HG02938 (cell line): ENCODE measurements around the gene LAMB4.
A peak's percentile ranks its signal among the peaks of the same experiment; 100 is the strongest.

Experiments
- ATAC-seq: cut with Tn5 transposase; IDR thresholded peaks from one replicate; pipeline ENCODE4 v1.9.1; 2021; ENCODE audit warnings: mild to moderate bottlenecking, moderate library complexity; ENCODE audit not compliant: unreplicated experiment

LAMB4 gene

GRCh38 chr7:108086962-108087361 is 43.2 kb downstream of the LAMB4 start:
- ATAC-seq, result no peak

DNA sequence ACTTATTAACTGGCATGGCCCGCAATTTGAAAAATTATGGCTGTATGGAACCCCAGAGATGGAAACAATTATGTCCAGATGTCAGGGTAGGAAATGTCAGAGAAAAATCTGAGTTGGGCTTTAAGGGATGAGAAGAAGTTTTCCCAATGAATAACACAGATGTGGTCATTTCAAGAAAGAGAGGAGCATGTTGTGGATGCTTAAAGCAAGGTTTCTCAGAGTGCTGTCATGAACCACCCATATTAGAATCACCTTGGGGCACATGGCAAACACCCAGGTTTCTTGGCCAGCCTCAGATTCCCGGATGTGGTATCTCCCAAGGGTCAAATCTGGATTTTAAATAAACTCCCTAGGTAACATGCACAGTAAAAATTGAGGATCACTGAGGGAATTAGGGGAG is 43.6 kb downstream of the LAMB4 start:
- ATAC-seq, result no peak

DNA sequence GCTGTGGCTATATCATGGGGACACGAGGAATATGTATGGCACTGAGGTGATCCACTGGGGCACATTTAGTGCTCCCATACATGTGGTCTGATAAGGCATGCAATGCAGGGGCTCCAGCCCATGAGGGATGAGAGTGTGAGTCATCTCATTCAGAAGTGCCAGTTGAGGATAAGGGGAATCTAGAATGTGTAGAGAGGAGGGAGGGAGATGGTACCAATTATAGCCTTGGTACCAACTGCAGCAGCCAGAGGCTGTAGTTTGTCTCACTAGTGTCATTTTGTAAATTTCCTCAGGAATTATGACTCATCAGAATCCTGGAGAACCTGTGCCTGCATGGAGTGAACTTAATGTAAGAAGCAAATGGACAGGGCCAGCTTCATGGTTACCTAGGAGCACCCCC is 46.2 kb downstream of the LAMB4 start:
- no peak for ATAC-seq

DNA sequence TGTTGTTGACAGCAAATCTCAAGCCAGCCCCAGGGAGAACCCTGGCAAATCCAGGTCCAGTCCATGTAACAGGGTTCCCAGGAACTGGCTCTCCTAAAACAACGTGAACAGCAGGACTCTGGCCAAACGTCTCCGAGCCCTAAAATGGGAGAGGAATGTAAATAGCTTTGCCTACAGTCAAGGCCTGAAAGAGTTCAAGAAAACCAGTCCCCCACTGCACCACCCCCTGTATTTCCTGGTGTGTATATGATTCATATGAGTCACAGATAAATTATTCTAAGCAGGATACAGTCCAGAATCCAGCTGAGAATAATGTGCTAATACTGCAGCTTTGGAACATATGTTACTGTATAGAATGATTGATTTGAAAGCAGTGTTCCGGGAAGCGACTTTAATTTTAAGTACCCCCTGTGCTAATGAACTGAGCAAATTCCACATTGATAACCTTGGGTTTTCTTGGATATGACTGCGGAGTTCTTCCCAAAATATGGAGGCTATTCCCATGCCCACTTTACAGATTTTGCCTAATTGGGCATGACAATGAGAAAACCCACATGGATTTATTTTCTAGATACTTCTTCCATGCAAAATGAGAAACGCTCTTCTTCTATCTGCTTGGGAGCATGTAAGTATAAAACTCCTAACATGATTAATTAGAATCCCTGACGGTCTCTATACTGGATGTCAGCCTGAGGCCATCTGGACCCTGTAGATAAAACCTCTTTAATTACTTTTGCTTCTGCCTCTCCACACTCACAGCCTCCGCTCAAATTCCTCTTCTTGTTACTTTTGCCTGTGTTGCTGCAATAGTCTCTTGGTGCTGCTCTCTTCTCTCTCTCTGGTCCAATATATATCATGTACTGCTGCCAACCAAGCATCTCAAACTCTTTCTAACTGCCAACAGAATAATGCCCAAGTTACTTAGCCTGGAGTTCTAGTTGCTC is 50.2 kb downstream of the LAMB4 start:
- ATAC-seq, result no peak

GRCh38 chr7:108079276-108079647 is 50.9 kb downstream of the LAMB4 start:
- ATAC-seq, result no peak

DNA sequence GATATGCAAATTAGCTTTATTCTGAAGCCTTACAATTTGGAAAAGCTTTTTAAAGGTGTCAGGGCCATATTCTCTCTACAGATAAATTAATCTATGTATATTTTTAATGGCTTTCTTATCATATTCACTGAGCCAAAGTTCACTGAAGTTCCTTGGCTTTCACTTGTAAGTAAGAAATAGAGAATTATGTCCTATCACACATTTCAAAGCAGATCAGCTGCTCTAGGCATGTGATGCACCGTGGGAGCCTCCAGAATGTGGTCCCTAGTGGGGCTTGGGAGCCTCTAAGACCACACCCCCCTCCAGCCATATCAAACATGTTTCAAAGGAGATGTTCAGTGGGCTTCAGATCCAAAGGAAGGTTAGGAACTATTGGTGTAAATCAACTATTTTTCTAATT is 51.5 kb downstream of the LAMB4 start:
- ATAC-seq, result no peak

GRCh38 chr7:108078211-108078673 is 51.9 kb downstream of the LAMB4 start:
- no peak for ATAC-seq

DNA sequence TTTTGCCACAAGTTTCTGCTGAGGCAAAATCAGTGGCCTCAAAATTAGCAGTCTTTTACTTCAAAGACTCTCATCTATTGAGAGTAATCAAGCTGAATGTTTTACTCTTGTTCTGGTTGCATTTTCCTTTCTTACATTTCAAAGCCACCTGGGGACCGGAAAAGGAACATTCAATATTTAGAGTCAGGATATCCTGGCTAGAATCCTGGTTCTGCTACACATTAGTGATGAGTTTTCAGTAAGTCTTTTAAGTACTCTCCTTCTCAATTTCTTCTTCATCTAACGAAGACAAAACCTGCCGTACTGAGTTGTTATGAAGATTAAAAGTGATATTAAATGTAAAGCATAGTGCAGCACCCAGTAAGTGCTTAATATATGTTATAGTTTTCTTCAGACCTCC is 52.5 kb downstream of the LAMB4 start:
- ATAC-seq, result no peak

DNA sequence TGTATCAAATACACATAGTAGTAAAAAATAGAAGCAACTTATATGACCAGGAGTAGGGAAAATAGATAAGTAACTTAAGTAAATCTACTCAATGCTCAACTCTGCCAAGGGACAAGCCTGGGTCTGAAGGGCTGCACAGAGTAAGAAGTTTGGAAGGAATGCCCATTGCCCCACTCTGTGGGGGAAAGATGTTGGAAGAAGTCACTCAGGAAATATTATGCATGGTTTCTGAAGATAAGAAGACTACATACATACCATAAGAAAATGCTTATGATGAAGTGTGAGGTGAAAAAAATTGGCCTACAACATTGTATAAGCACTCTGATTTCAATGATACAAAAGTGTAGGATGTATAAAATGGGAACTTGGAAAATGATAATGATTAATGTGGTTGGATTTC is 54.0 kb downstream of the LAMB4 start:
- ATAC-seq, result no peak

DNA sequence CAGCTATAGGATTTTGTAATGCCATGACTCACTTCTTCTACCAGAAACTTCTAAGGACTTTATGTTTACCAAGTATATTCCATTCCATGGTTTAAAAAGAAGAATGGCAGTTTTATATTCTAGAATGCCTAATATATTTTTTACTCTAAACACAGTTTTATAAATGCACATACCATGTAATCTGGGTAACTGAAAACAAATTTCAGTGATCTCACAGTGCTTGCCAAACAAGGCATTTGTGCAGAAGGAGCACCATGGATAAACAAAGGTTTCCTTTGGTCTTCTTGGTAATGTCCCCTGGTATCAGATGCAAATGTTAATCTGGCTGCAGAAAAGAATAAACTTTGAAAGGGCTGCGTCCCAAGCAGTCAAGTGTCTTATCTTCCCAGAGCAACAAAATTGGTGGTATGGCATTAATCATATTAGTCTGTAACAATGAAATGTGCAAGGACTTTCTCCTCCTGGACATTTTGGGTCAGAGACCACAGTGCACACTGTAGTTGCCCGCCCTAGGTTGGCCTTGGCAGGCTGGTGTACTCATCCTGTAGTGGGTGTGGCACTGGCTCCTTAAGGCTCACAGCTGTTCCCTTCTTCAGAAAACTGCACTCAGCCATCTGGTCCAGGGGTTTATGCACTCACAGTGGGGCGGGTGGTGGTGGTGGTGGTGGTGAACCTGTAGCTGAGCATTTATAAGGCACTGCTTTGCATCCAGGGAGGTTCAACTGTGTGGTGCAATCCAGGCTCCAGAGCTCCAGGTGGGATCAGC is 56.7 kb downstream of the LAMB4 start:
- ATAC-seq, result no peak

- no peak for ATAC-seq
These were observed 57.4 kb downstream of the LAMB4 start for GRCh38 chr7:108072739-108073138.

GRCh38 chr7:108072116-108072515 is 58.0 kb downstream of the LAMB4 start:
- no peak for ATAC-seq

DNA sequence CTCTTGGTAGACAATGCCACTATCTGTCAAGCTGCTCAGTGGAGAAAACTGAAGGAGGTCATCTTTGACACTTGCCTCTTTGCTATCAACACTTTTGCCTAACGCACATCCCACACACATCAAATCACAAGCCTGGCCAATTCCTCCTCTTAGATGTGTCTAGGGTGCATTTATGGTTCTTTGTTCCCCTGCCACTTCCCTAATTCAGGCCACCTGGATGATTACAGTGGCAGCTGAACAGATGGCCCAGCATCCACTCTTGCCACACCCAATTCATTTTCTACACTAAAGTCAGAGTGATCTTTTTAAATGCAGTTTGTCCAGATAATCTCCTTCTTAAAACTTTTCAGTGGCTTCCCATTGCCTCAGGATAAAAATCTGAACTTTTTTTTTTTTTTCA is 58.6 kb downstream of the LAMB4 start:
- no peak for ATAC-seq

DNA sequence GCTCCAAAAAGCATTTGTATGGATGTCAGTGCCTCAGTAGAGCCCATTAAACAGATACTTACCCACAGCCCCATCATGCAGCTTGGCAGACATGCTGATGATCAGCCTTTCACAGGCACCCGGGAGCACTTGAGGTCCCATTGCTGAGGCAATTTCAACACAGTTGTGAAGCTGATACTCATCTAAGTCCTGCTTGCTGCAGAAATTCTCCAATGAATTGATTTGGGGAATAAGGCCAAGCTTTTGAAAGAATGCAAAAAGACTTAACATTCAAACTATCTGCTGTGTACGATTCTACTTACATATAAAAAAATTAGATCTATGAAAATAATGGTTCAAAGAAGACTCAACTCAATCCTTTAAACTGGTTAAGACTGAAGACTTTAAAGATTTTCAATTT is 60.5 kb downstream of the LAMB4 start:
- ATAC-seq, result no peak

DNA sequence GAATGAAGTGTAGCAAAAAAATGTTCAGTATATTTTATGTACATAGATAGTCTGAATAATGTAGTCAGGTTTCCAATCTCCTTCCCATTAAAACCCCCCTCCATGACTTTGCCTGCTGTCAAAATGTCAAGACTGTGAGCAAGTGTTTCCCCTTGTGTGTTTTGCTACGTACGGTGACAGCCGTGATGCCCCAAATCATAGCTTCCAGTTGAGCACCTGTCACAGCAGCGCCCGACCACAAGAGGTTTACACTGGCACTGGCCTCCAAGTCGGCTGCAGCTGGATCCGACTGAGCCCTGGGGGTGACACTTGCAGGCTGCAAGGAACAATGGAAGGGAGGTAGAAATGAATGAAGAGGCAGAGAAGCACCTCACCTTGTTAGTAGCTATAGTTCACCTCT is 62.3 kb downstream of the LAMB4 start:
- no peak for ATAC-seq

GRCh38 chr7:108066486-108066885 is 63.7 kb downstream of the LAMB4 start:
- no peak for ATAC-seq

GRCh38 chr7:108063520-108063933 is 66.6 kb downstream of the LAMB4 start:
- peak; percentile 66 for ATAC-seq

GRCh38 chr7:108062250-108063014 is 67.7 kb downstream of the LAMB4 start:
- ATAC-seq, result no peak

GRCh38 chr7:108059526-108059925 is 70.6 kb downstream of the LAMB4 start:
- no peak for ATAC-seq

DNA sequence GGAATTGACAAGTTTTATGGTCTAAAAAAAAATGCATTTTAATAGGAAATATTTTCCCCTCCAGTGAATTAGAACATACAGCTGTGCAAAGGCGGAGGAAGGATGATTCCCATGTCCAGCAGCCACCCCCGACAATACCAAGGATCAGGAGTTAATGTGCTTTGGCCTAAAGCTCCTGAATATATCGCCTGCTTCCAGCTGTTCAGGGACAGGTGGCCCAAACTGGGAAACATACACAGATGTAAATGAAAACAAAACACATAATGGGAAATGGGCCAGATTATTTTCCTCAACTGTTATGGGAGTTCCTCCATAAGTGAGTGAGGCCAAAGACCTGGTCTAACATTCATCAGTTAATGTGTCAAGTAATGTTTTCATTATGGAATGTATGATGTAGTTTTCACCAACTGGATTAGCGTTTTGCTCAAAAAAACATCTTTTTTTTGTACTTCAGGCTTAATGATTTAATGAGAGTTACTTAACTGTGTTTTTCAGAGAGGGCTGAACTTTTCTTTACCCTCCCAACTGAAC is 72.1 kb downstream of the LAMB4 start:
- no peak for ATAC-seq

DNA sequence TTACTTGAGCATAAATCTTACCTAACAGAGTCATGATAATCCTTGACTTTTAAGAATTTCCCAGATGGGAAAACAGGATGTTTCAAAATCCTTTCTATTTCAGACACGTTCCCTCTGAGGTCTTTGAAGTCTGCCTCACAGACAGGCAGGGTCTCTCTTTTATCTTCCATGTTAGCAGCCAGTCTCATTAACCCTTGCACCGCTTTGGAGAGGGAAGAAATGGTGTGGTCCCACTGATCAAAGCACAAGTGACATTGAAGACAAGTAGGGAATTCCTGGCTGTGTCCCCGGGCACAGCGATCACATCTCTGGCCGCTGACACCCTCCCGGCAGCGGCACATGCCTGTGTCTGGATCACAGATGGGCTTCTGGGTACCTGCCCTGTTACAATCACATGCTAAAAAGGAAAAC is 74.5 kb downstream of the LAMB4 start:
- no peak for ATAC-seq
